NCI-H774 (cell line): ENCODE measurements around the gene PARP1.
"Not testable (repeated sequence)": the region's sequence is repeated elsewhere in the genome, so short reads cannot be mapped to it uniquely, and the experiment has no call there.

ENCODE experiments used
- DNase-seq: peaks from one replicate; lab custom pipeline; 2025; lab: John Stamatoyannopoulos, UW

The PARP1 gene

GRCh38 chr1:226407497-226408284, at the start of gene PARP1:
Gene PARP1, minus strand, starts transcription at chr1:226408093. Its CDS starts 164 bp downstream, at chr1:226407929.
- peak; percentile 93 for DNase-seq

GRCh38 chr1:226457307-226457712, 49.4 kb upstream of the PARP1 start:
- DNase-seq, result peak; percentile 45

- no peak for DNase-seq
Measured at GRCh38 chr1:226455843-226456242, 48.0 kb upstream of the PARP1 start.

- no peak for DNase-seq
Measured at GRCh38 chr1:226454349-226454748, 46.5 kb upstream of the PARP1 start.

GRCh38 chr1:226453015-226453704, 45.3 kb upstream of the PARP1 start:
- DNase-seq, result no peak

GRCh38 chr1:226450688-226451087, 42.8 kb upstream of the PARP1 start:
- DNase-seq, result no peak

- no peak for DNase-seq
Measured at GRCh38 chr1:226449823-226450222, 41.9 kb upstream of the PARP1 start.

- no peak for DNase-seq
Measured at GRCh38 chr1:226447932-226448665, 40.2 kb upstream of the PARP1 start.

- no peak for DNase-seq
Measured at GRCh38 chr1:226446094-226446493, 38.2 kb upstream of the PARP1 start.

- no peak for DNase-seq
Measured at GRCh38 chr1:226444901-226445300, 37.0 kb upstream of the PARP1 start.

- DNase-seq, result no peak
Measured at GRCh38 chr1:226443439-226443838, 35.5 kb upstream of the PARP1 start.

GRCh38 chr1:226443033-226443432, 35.1 kb upstream of the PARP1 start:
- no peak for DNase-seq

- no peak for DNase-seq
Measured at GRCh38 chr1:226441629-226442028, 33.7 kb upstream of the PARP1 start.

GRCh38 chr1:226440512-226440911, 32.6 kb upstream of the PARP1 start:
- no peak for DNase-seq

- DNase-seq, result no peak
Measured at GRCh38 chr1:226438007-226438406, 30.1 kb upstream of the PARP1 start.

GRCh38 chr1:226436855-226437491, 29.1 kb upstream of the PARP1 start:
- no peak for DNase-seq

- no peak for DNase-seq
Measured at GRCh38 chr1:226436472-226436854, 28.6 kb upstream of the PARP1 start.

- no peak for DNase-seq
Measured at GRCh38 chr1:226433341-226433720, 25.4 kb upstream of the PARP1 start.

GRCh38 chr1:226432586-226433340, 24.9 kb upstream of the PARP1 start:
- DNase-seq, result no peak

- not testable (repeated sequence) for DNase-seq
Measured at GRCh38 chr1:226431898-226432297, 24.0 kb upstream of the PARP1 start.

- DNase-seq, result no peak
Measured at GRCh38 chr1:226429858-226430715, 22.2 kb upstream of the PARP1 start.
